Central memory CD4-positive, alpha-beta T cell (primary cell): ENCODE results near the gene ST7L.
"Not testable (repeated sequence)": the region's sequence is repeated elsewhere in the genome, so short reads cannot be mapped to it uniquely, and the experiment has no call there.

Experiments
- DNase-seq: peaks from one replicate; pipeline ENCODE4 v3.0.0; 2022

Gene ST7L

GRCh38 chr1:112513112-112513870 lies 105.7 kb downstream of the ST7L start:
- DNase-seq = no peak

- DNase-seq = no peak
Observed at GRCh38 chr1:112511897-112512296, 107.0 kb downstream of the ST7L start.

GRCh38 chr1:112510340-112510739 lies 108.6 kb downstream of the ST7L start:
- no peak for DNase-seq

- DNase-seq = no peak
Observed at GRCh38 chr1:112509660-112510178, 109.2 kb downstream of the ST7L start.

- peak; percentile 15 for DNase-seq
Observed at GRCh38 chr1:112509005-112509659, 109.8 kb downstream of the ST7L start.

GRCh38 chr1:112508278-112509004 lies 110.5 kb downstream of the ST7L start, which contains the start of gene WNT2B:
WNT2B (plus strand) TSS chr1:112508965; CDS start chr1:112509263, 298 bp downstream.
- DNase-seq = peak; percentile 59

- no peak for DNase-seq
Observed at GRCh38 chr1:112507921-112508277, 111.0 kb downstream of the ST7L start.

- DNase-seq = no peak
Observed at GRCh38 chr1:112507336-112507735, 111.6 kb downstream of the ST7L start.

GRCh38 chr1:112506731-112507130 lies 112.2 kb downstream of the ST7L start:
- no peak for DNase-seq

- no peak for DNase-seq
Observed at GRCh38 chr1:112506306-112506705, 112.6 kb downstream of the ST7L start.

- DNase-seq = no peak
Observed at GRCh38 chr1:112505878-112506277, 113.1 kb downstream of the ST7L start.

GRCh38 chr1:112505400-112505785 lies 113.5 kb downstream of the ST7L start:
- DNase-seq = no peak

GRCh38 chr1:112504661-112505399 lies 114.1 kb downstream of the ST7L start:
- no peak for DNase-seq

- no peak for DNase-seq
Observed at GRCh38 chr1:112504001-112504660, 114.8 kb downstream of the ST7L start.

GRCh38 chr1:112502826-112503225 lies 116.1 kb downstream of the ST7L start:
- DNase-seq = no peak

- peak; percentile 36 for DNase-seq
Observed at GRCh38 chr1:112501810-112502641, 116.9 kb downstream of the ST7L start.

- DNase-seq = no peak
Observed at GRCh38 chr1:112496290-112496689, 122.7 kb downstream of the ST7L start.

- no peak for DNase-seq
Observed at GRCh38 chr1:112493351-112493750, 125.6 kb downstream of the ST7L start.

GRCh38 chr1:112492076-112492475 lies 126.9 kb downstream of the ST7L start:
- DNase-seq = no peak

GRCh38 chr1:112488141-112488540 lies 130.8 kb downstream of the ST7L start:
- DNase-seq = no peak

- DNase-seq = not testable (repeated sequence)
Observed at GRCh38 chr1:112487686-112488085, 131.3 kb downstream of the ST7L start.
